GM12891 (cell line): Measurements from ENCODE around the gene DNAJC3.

ENCODE experiments used
- PAX5 ChIP-seq: IDR thresholded peaks from 2 replicates; pipeline ENCODE4 v1.6.1; 2011; ENCODE audit warnings: low read length, moderate library complexity, mild to moderate bottlenecking; ENCODE audit not compliant: insufficient read depth, severe bottlenecking
- POLR2A ChIP-seq: IDR thresholded peaks from 2 replicates; pipeline ENCODE4 v1.6.1; 2011; ENCODE audit warnings: low read depth, low read length, control low read depth
- POLR2AphosphoS5 ChIP-seq: IDR thresholded peaks from 2 replicates; pipeline ENCODE4 v1.6.1; 2011; ENCODE audit warnings: low read depth, low read length, control low read depth
- SPI1 ChIP-seq: IDR thresholded peaks from 2 replicates; pipeline ENCODE4 v1.6.1; 2011; ENCODE audit warnings: low read depth, low read length, control low read depth
- TAF1 ChIP-seq: IDR thresholded peaks from 2 replicates; pipeline ENCODE4 v1.6.1; 2011; ENCODE audit warnings: low read depth, low read length, control low read depth

- TF ChIP-seq POLR2A (no peak), POLR2AphosphoS5 (no peak), TAF1 (no peak), PAX5 (no peak), SPI1 (no peak)
These were observed 95.0 kb downstream of the DNAJC3 start for GRCh38 chr13:95771905-95772304.
